BLaER1 (cell line): ENCODE results near the gene C14orf93.
"Not testable (repeated sequence)": the region's sequence is repeated elsewhere in the genome, so short reads cannot be mapped to it uniquely, and the experiment has no call there.

Source experiments
- H3K27ac ChIP-seq: shearing (Covaris generic); formaldehyde crosslinking; 2 replicates; pipeline ENCODE4 v1.8.1; 2022
- H3K27me3 ChIP-seq: shearing (Covaris generic); formaldehyde crosslinking; 2 replicates; pipeline ENCODE4 v1.8.1; 2022
- H3K36me3 ChIP-seq: shearing (Covaris generic); formaldehyde crosslinking; 2 replicates; pipeline ENCODE4 v1.8.1; 2022
- H3K4me1 ChIP-seq: shearing (Covaris generic); formaldehyde crosslinking; 2 replicates; pipeline ENCODE4 v1.8.1; 2022
- H3K4me2 ChIP-seq: shearing (Covaris generic); formaldehyde crosslinking; 2 replicates; pipeline ENCODE4 v1.8.1; 2022
- H3K4me3 ChIP-seq: shearing (Covaris generic); formaldehyde crosslinking; 2 replicates; pipeline ENCODE4 v1.8.1; 2022
- H3K9ac ChIP-seq: shearing (Covaris generic); formaldehyde crosslinking; 2 replicates; pipeline ENCODE4 v1.8.1; 2022
- H3K9me3 ChIP-seq: shearing (Covaris generic); formaldehyde crosslinking; 2 replicates; pipeline ENCODE4 v1.8.1; 2022
- H4K20me1 ChIP-seq: shearing (Covaris generic); formaldehyde crosslinking; 2 replicates; pipeline ENCODE4 v1.8.1; 2022
- Cebpa-rat ChIP-seq: shearing (Covaris generic); IDR thresholded peaks from 2 replicates; pipeline ENCODE4 v1.8.1; 2022

Gene C14orf93

DNA sequence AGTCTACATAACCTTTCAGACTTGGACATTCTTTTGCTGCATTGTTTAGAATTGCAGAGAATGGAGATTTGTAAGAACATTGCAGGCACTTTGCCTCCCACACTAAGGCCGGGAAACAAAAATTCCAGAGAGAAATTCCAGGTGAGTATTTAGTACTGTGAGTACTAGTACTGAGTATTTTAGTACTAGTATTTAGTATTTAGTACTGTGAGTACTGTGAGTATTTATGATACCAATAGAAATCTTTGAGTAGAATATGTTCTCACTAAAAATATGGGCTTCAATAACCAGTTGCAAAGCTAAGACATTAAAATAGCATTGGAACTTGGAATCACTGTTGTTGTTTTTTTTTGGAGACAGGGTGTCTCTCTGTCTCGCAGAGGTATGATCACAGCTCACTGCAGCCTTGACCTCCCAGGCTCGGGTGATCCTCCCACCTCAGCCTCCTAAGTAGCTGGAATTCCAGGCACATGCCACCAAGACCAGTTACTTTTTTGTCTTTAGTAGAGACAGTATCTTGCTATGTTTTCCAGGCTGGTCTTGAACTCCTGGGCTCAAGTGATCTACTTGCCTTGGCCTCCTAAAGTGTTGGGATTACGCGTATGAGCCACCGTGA lies 47.8 kb downstream of the C14orf93 start:
- Histone ChIP-seq H3K36me3 (no peaks in the 10 kb centered on the region), H3K4me3 (no peak overlapping the region), H4K20me1 (no peaks in the 10 kb centered on the region), H3K4me2 (no peak overlapping the region), H3K4me1 (peaks cover 7% of the 10 kb centered on the region), H3K27ac (no peak overlapping the region), H3K9ac (no peak overlapping the region), H3K9me3 (no peaks in the 10 kb centered on the region), H3K27me3 (no peaks in the 10 kb centered on the region)
- TF ChIP-seq Cebpa-rat = no peak

DNA sequence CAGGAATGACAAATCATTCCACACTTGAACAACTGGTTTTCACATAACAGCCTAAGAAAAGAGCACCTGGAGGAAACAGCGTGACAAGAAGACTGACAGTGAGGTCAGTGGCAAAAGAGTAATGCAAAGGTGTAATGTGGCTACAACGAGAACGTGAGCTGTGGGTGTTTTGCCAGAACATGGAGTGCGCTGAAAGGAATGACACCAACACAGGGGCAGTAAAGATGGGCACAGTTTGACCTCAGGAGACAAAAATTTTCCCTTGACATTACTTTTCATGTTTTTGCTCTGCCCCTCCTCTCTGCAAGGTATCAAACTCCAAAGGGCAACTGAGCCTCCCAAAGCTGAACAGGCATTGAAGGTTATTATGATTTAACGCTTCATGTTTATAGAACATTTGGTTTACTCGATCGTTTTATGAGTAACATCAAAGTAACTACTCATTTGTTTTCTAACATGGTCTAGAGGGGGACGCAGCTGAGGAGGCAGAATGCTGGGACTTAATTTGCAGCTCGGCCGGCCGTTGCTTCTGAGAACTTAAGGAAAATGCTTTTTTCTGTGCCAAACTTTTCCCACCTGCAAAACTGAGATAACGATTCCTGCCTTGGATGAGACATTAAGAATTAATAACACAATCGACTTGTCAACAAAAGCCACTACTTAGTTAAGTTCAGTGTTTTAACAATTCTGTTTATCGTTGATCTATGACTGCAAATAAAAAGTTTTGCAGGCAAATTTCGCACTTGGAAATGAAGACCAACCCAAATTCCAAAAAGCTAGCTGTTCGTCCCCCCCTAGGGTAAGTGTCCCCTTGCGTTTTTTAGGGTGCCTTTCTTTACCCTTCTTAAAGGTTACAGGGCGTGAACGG lies 54.0 kb downstream of the C14orf93 start:
- H3K36me3 ChIP-seq = peaks cover 38% of the 10 kb centered on the region
- no peaks in the 10 kb centered on the region for H3K27me3 ChIP-seq
- peaks cover 21% of the 10 kb centered on the region for H3K4me1 ChIP-seq
- peak overlapping the region; percentile 91 for H3K9ac ChIP-seq
- peak overlapping the region; percentile 82 for H3K4me3 ChIP-seq
- no peaks in the 10 kb centered on the region for H3K9me3 ChIP-seq
- peak overlapping the region; percentile 83 for H3K4me2 ChIP-seq
- no peaks in the 10 kb centered on the region for H4K20me1 ChIP-seq
- H3K27ac ChIP-seq = peak overlapping the region; percentile 93
- no peak for TF ChIP-seq Cebpa-rat

DNA sequence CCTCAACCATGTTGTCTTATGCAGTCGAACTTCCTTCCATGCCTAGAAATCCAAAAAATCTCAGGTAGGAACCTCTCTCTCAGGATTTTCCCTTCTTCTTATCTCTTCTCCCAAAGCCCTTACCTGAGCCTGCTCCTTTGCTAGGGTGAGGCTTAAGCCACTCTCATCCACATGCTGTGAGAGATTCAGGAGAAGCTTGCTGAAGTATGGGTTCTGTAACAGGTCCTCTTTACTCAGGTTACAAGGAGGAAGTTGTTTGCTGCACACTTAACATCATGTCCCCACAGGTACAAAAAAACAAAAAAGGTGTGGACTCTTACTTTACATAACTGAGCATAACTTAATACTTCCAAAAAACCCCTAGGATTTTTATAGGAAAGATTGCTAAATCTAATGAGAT lies 57.5 kb downstream of the C14orf93 start:
- TF ChIP-seq Cebpa-rat = no peak
- no peak overlapping the region for H3K4me2 ChIP-seq
- H3K9ac ChIP-seq = no peak overlapping the region
- H4K20me1 ChIP-seq = no peaks in the 10 kb centered on the region
- H3K4me1 ChIP-seq = peaks cover 16% of the 10 kb centered on the region
- H3K9me3 ChIP-seq = no peaks in the 10 kb centered on the region
- H3K27me3 ChIP-seq = no peaks in the 10 kb centered on the region
- H3K4me3 ChIP-seq = no peak overlapping the region
- no peak overlapping the region for H3K27ac ChIP-seq
- peaks cover 71% of the 10 kb centered on the region for H3K36me3 ChIP-seq

DNA sequence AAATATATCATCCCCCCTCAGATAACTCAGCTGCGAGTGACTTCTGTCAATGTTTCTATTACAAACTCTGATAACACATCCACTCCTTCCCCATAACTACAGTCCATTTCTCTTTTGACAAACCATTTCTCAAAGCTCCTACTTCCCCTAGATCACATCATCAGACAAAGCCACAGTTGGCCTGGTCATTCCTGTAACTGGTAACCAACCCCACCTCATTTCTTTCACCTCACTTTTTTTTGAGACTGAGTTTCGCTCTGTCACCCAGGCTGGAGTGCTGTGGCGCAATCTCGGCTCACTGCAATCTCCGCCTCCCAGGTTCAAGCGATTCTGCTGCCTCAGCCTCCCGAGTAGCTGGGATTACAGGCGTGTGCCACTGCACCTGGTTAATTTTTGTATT lies 58.1 kb downstream of the C14orf93 start:
- not testable (repeated sequence) for H3K4me3 ChIP-seq, H3K9ac ChIP-seq, H4K20me1 ChIP-seq, H3K9me3 ChIP-seq, H3K4me2 ChIP-seq, H3K27me3 ChIP-seq, H3K27ac ChIP-seq
- H3K36me3 ChIP-seq = peaks cover 77% of the 10 kb centered on the region
- peaks cover 14% of the 10 kb centered on the region for H3K4me1 ChIP-seq

DNA sequence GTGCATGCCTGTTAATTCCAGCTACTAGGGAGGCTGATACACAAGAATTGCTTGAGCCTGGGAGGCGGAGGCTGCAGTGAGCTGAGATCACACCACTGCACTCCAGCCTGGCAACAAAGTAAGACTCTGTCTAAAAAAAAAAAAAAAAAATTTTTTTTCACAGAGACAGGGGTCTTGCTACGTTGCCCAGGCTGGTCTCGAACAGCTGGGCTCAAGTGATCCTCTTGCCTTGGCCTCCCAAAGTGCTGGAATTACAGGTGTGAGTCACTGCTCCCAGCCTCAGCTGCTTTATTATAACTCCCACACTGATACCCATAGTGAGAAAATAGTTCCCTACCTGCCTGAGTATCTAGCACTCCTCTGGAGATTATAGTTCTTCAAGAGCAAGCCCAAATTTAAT lies 64.3 kb downstream of the C14orf93 start:
- H3K4me1 ChIP-seq = no peaks in the 10 kb centered on the region

DNA sequence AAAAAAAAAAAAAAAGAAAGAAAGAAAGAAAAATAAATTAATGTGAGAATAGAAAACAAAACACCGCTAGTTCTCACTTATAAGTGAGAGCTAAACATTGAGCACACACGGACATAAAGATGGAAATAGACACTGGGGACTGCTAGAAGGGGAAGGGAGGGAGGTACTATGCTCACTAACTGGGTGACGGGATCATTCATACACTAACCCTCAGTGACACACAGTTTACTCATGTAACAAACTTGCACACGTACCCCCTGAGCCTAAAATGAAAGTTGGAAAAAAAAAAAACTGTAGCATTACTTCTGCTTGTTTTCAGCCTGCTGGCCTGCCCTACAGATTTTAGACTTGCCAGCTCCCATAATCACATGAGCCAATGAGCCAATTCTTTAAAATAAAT lies 70.3 kb downstream of the C14orf93 start:
- Histone ChIP-seq H3K4me1 (peaks cover 2% of the 10 kb centered on the region), H3K27me3 (no peaks in the 10 kb centered on the region), H3K9me3 (no peaks in the 10 kb centered on the region), H3K4me3 (no peak overlapping the region), H3K36me3 (peaks cover 65% of the 10 kb centered on the region), H4K20me1 (no peaks in the 10 kb centered on the region), H3K4me2 (no peak overlapping the region), H3K27ac (no peak overlapping the region), H3K9ac (no peak overlapping the region)
- no peak for TF ChIP-seq Cebpa-rat

More for the DNA sequence above, 64.3 kb downstream of the C14orf93 start:
- Histone ChIP-seq H4K20me1 (no peaks in the 10 kb centered on the region), H3K4me3 (no peak overlapping the region), H3K9ac (no peak overlapping the region), H3K9me3 (no peaks in the 10 kb centered on the region), H3K4me2 (no peak overlapping the region), H3K36me3 (peaks cover 90% of the 10 kb centered on the region), H3K27ac (no peak overlapping the region), H3K27me3 (no peaks in the 10 kb centered on the region)
- no peak for TF ChIP-seq Cebpa-rat
